Fibroblast of peridontal ligament (primary cell): ENCODE results near the gene ZFP92.

ENCODE experiments used
- DNase-seq: peaks from one replicate; pipeline ENCODE4 v3.0.0-alpha.2; 2010; ENCODE audit errors: extremely low read depth

ZFP92 gene

GRCh38 chrX:153438532-153438931, 27.3 kb downstream of the ZFP92 start:
- peak; percentile 48 for DNase-seq

- DNase-seq = no peak
Observed at GRCh38 chrX:153439977-153440376, 28.7 kb downstream of the ZFP92 start.

- no peak for DNase-seq
Observed at GRCh38 chrX:153440556-153441135, 29.4 kb downstream of the ZFP92 start.

- DNase-seq = no peak
Observed at GRCh38 chrX:153441296-153441695, 30.0 kb downstream of the ZFP92 start.

- no peak for DNase-seq
Observed at GRCh38 chrX:153441981-153442380, 30.7 kb downstream of the ZFP92 start.

GRCh38 chrX:153442463-153442862, 31.2 kb downstream of the ZFP92 start:
- no peak for DNase-seq

GRCh38 chrX:153443476-153444332, 32.4 kb downstream of the ZFP92 start:
- no peak for DNase-seq

- DNase-seq = no peak
Observed at GRCh38 chrX:153444333-153445011, 33.2 kb downstream of the ZFP92 start.

- no peak for DNase-seq
Observed at GRCh38 chrX:153445106-153445855, 34.0 kb downstream of the ZFP92 start.

- DNase-seq = no peak
Observed at GRCh38 chrX:153445856-153446635, 34.8 kb downstream of the ZFP92 start, which contains the start of gene TREX2. TSS of gene TREX2 (minus strand) at chrX:153446056. CDS start at chrX:153445430, 626 bp downstream.

GRCh38 chrX:153446636-153446936, 35.3 kb downstream of the ZFP92 start:
- no peak for DNase-seq

GRCh38 chrX:153446950-153447580, 35.8 kb downstream of the ZFP92 start:
- DNase-seq = no peak

- no peak for DNase-seq
Observed at GRCh38 chrX:153447581-153447960, 36.3 kb downstream of the ZFP92 start.

- no peak for DNase-seq
Observed at GRCh38 chrX:153448556-153449367, 37.5 kb downstream of the ZFP92 start.

GRCh38 chrX:153449368-153450113, 38.3 kb downstream of the ZFP92 start:
- DNase-seq = no peak

GRCh38 chrX:153450114-153450948, 39.1 kb downstream of the ZFP92 start:
- DNase-seq = no peak

- no peak for DNase-seq
Observed at GRCh38 chrX:153450949-153451277, 39.6 kb downstream of the ZFP92 start.

- DNase-seq = no peak
Observed at GRCh38 chrX:153454901-153455550, 43.8 kb downstream of the ZFP92 start.
